Stimulated activated CD8-positive, alpha-beta memory T cell treated with anti-CD3 and anti-CD28 coated beads, Interleukin-2, amount 100 ng/mL, for 1 hour (primary cell): Measurements from ENCODE around the gene VKORC1.

ENCODE experiments used
- DNase-seq, 2 donors: peaks; one replicate each; pipeline ENCODE4 v3.0.0-alpha.2; 2020; ENCODE audit warnings: low read depth in 2 of 2

The VKORC1 gene

GRCh38 chr16:31063843-31064611 is 30.6 kb downstream of the VKORC1 start:
- no peak for DNase-seq

GRCh38 chr16:31063495-31063842 is 31.1 kb downstream of the VKORC1 start:
- no peak for DNase-seq

- DNase-seq, result no peak
Observed at GRCh38 chr16:31061813-31062440, 32.7 kb downstream of the VKORC1 start.

- no peak for DNase-seq
Observed at GRCh38 chr16:31061126-31061812, 33.3 kb downstream of the VKORC1 start.

- DNase-seq, result no peak
Observed at GRCh38 chr16:31055613-31056012, 39.0 kb downstream of the VKORC1 start.

- DNase-seq, result no peak
Observed at GRCh38 chr16:31052114-31052513, 42.5 kb downstream of the VKORC1 start.

GRCh38 chr16:31050280-31051030 is 44.1 kb downstream of the VKORC1 start:
- no peak for DNase-seq

- no peak for DNase-seq
Observed at GRCh38 chr16:31043898-31044481, 50.6 kb downstream of the VKORC1 start.

GRCh38 chr16:31043352-31043751 is 51.2 kb downstream of the VKORC1 start:
- no peak for DNase-seq

- no peak for DNase-seq
Observed at GRCh38 chr16:31042866-31043265, 51.7 kb downstream of the VKORC1 start.
